Upper lobe of right lung (tissue), 1 donor: ENCODE measurements around the gene PTBP3. TPM values are rescaled to one million over a fixed set of nuclear protein-coding genes. Genes with fewer than 3 reads are reported as not detected.

Experiments used
- ATAC-seq: fragments of 200-7000 bp; cut with Tn5 transposase; one replicate; pipeline ENCODE4 v1.9.1; 2020; ENCODE audit warnings: mild to moderate bottlenecking, moderate library complexity
- DNase-seq: peaks from one replicate; pipeline ENCODE4 v3.0.0-alpha.2; 2020
- H3K27ac ChIP-seq: fragments of 200-600 bp; one replicate; pipeline ENCODE4 v1.8.0; 2022
- H3K27me3 ChIP-seq: fragments of 200-600 bp; one replicate; pipeline ENCODE4 v1.8.0; 2022; ENCODE audit warnings: mild to moderate bottlenecking
- H3K36me3 ChIP-seq: fragments of 200-600 bp; one replicate; pipeline ENCODE4 v1.8.0; 2022
- H3K4me1 ChIP-seq: fragments of 200-600 bp; one replicate; pipeline ENCODE4 v1.8.0; 2022
- H3K4me3 ChIP-seq: fragments of 200-600 bp; one replicate; pipeline ENCODE4 v1.8.0; 2022; ENCODE audit warnings: mild to moderate bottlenecking
- H3K9me3 ChIP-seq: fragments of 200-600 bp; one replicate; pipeline ENCODE4 v1.8.0; 2022
- CTCF ChIP-seq: fragments of 200-600 bp; IDR thresholded peaks from one replicate; pipeline ENCODE4 v1.8.0; 2022; ENCODE audit warnings: antibody characterized with exemption
- intact Hi-C: fragments of 100-400 bp; cut with DNase I; formaldehyde crosslinking; loops from one replicate; pipeline ENCODE4 v1.11.0; 2022
- total RNA-seq: library from RNA; stranded (reverse); fragmentation: NEBNext Ultra II Directional; extraction: Animal tissue kit (Norgen Biotek cat#: 25700); gene quantifications from one replicate; pipeline ENCODE4 v1.2.1, GENCODE V29; 2021
- donor health status: DM: no; HTN: yes; CAD: no; lungs with severe emphysema.

PTBP3 gene
- total RNA-seq, 1 donor from 2014 or later: 77.6 TPM

GRCh38 chr9:112180387-112180881 is 153.0 kb downstream of the PTBP3 start:
- no peaks in the 10 kb centered on the region for H3K36me3 ChIP-seq
- intact Hi-C loops: no loop called here
- peak; percentile 25 for ATAC-seq

GRCh38 chr9:112179816-112180215 is 153.6 kb downstream of the PTBP3 start:
- TF ChIP-seq CTCF: no peak
- Histone ChIP-seq H3K9me3 (no peaks in the 10 kb centered on the region), H3K27me3 (no peaks in the 10 kb centered on the region), H3K27ac (no peak overlapping the region), H3K36me3 (no peaks in the 10 kb centered on the region), H3K4me3 (no peak overlapping the region), H3K4me1 (peaks cover 19% of the 10 kb centered on the region)
- DNase-seq (no peak), ATAC-seq (no peak)
- intact Hi-C loops: no loop called here

More at GRCh38 chr9:112180387-112180881, 153.0 kb downstream of the PTBP3 start:
- H3K27me3 ChIP-seq: no peaks in the 10 kb centered on the region
- H3K4me3 ChIP-seq: no peak overlapping the region
- no peak for DNase-seq
- TF ChIP-seq CTCF: no peak
- H3K9me3 ChIP-seq: no peaks in the 10 kb centered on the region
- no peak overlapping the region for H3K27ac ChIP-seq
- peaks cover 17% of the 10 kb centered on the region for H3K4me1 ChIP-seq

- ATAC-seq (no peak), DNase-seq (no peak)
- TF ChIP-seq CTCF: no peak
- intact Hi-C loops: no loop called here
- Histone ChIP-seq H3K4me3 (no peak overlapping the region), H3K27me3 (no peaks in the 10 kb centered on the region), H3K27ac (no peak overlapping the region), H3K4me1 (peaks cover 28% of the 10 kb centered on the region), H3K9me3 (no peaks in the 10 kb centered on the region), H3K36me3 (no peaks in the 10 kb centered on the region)
Measured at GRCh38 chr9:112176524-112176923, 156.9 kb downstream of the PTBP3 start.

GRCh38 chr9:112175796-112176315 is 157.6 kb downstream of the PTBP3 start:
- peak overlapping the region; percentile 59 for H3K4me3 ChIP-seq
- H3K4me1 ChIP-seq: peaks cover 28% of the 10 kb centered on the region
- no peaks in the 10 kb centered on the region for H3K27me3 ChIP-seq
- H3K36me3 ChIP-seq: no peaks in the 10 kb centered on the region
- TF ChIP-seq CTCF: no peak
- no peaks in the 10 kb centered on the region for H3K9me3 ChIP-seq
- intact Hi-C loops: no loop called here
- no peak for ATAC-seq
- DNase-seq: no peak
- no peak overlapping the region for H3K27ac ChIP-seq

GRCh38 chr9:112174965-112175795 is 158.2 kb downstream of the PTBP3 start, which contains the start of gene SUSD1:
Gene SUSD1 (minus strand): TSS chr9:112175297. CDS start chr9:112175235, 62 bp downstream.
- H3K9me3 ChIP-seq: no peaks in the 10 kb centered on the region
- DNase-seq (peak; percentile 76), ATAC-seq (peak; percentile 77)
- peaks cover 21% of the 10 kb centered on the region for H3K4me1 ChIP-seq
- intact Hi-C loops: no loop called here
- H3K4me3 ChIP-seq: peak within 1 kb of the TSS; percentile 59
- no peak for TF ChIP-seq CTCF
- peak within 1 kb of the TSS; percentile 73 for H3K27ac ChIP-seq
- H3K36me3 ChIP-seq: no peaks in the 10 kb centered on the region
- no peaks in the 10 kb centered on the region for H3K27me3 ChIP-seq
